ENCODE data around the gene NUP188. TPM values are rescaled to one million over a fixed set of nuclear protein-coding genes. Genes with fewer than 3 reads are reported as not detected.

The NUP188 gene
- total and polyA plus RNA-seq, 2 of the 4 experiments (the other 2 are of a cell fraction): 53.0 to 59.1 TPM

DNA sequence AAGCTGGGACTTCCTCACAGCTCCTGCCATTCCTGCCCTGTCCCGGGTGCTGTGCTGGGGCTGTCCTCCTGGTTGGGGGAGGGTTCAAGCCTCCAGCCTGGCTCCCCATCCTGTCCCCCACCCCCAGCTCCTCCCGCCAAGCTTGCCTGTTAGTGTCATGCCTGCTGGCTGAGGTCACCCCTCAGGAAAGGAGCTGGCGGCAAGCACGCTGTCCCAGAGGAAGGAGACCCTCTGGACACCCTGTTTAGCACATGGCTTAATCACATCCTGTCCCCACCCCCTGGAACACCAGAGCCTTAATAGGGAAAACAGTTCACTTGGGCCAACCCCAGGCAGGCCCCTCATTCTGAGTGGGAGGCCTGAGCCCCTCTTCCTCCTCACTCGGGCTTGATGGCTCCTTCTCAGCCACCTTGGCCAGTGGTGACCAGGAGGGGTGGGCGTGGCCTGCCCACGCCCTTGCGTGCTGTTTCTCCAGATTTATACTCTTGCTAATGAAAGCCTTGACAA is 35.9 kb upstream of the NUP188 start:
- Histone ChIP-seq H4K91ac (ENCODE audit: insufficient read depth, low read depth, low read length) (peak overlapping the region; percentile 99), H2BK20ac (ENCODE audit: low read depth, low read length) (peak overlapping the region; percentile 98), H3K4me3 (ENCODE audit: insufficient read depth, low read depth, low read length) (no peak overlapping the region), H3K27me3 (ENCODE audit: control insufficient read depth, insufficient read depth, low read length) (no peaks in the 10 kb centered on the region), H3K79me1 (ENCODE audit: low read depth in 1 of 2, low read length in 2 of 2) (peaks cover 35 to 96% of the 10 kb centered on the region in 2 experiments; a peak in 3 of 4 replicates), H3K36me3 (ENCODE audit: control insufficient read depth, insufficient read depth, low read length) (peaks cover 44% of the 10 kb centered on the region), H3K56ac (ENCODE audit: extremely low read depth, insufficient read depth, low read length) (peak overlapping the region; percentile 96), H4K5ac (ENCODE audit: low read depth, low read length) (peak overlapping the region; percentile 89), H4K20me1 (ENCODE audit: insufficient read depth, low read length) (no peaks in the 10 kb centered on the region; the same call in none of the 2 replicates), H3K18ac (ENCODE audit: low read depth, low read length) (peak overlapping the region; percentile 89), H3K14ac (replicated peaks; ENCODE audit: low read depth, low read length) (peak overlapping the region; percentile 96), H4K8ac (ENCODE audit: low read depth in 2 of 2, low read length in 2 of 2) (peak overlapping the region; percentile 90 to 94), H3K9ac (ENCODE audit: low read depth, low read length) (peak overlapping the region; percentile 36), H2AK9ac (replicated peaks; ENCODE audit: low read depth, low read length, poor library complexity) (peak overlapping the region; percentile 99), H3K23ac (ENCODE audit: low read depth, low read length) (peak overlapping the region; percentile 97), H3K4ac (ENCODE audit: low read depth, low read length) (peak overlapping the region; percentile 99), H3K9me1 (ENCODE audit: insufficient read depth, low read length) (peaks cover 34% of the 10 kb centered on the region), H2BK15ac (ENCODE audit: low read depth, low read length) (peak overlapping the region; percentile 90), H2AFZ (replicated peaks; ENCODE audit: low read length, poor library complexity) (peak overlapping the region; percentile 81), H3K4me2 (ENCODE audit: low read depth, low read length) (peak overlapping the region; percentile 16; the same call in 1 of the 2 replicates), H2BK120ac (ENCODE audit: low read depth, low read length) (peak overlapping the region; percentile 99), H2AK5ac (ENCODE audit: low read depth, low read length) (peak overlapping the region; percentile 100), H3K9me3 (ENCODE audit: control insufficient read depth, insufficient read depth, low read length) (no peaks in the 10 kb centered on the region), H3K4me1 (ENCODE audit: control insufficient read depth, insufficient read depth, low read length) (peaks cover 29% of the 10 kb centered on the region), H2BK5ac (ENCODE audit: low read depth, low read length, poor library complexity, severe bottlenecking) (peak overlapping the region; percentile 99), H3K27ac (ENCODE audit: insufficient read depth, low read length) (peak overlapping the region; percentile 88)
- no CpG with 5 or more reads among the region's 8 CpGs for WGBS, 2 experiments (ENCODE audit: extremely low coverage in 2 of 2, insufficient read length in 1 of 2)
- ATAC-seq (ENCODE audit: low read depth): peak; percentile 79
- intact Hi-C loops (cut with micrococcal nuclease): no loop called here
- BruUV-seq (replicated peaks): no TSS peak
- CTCF ChIA-PET: no interaction called here
- dilution Hi-C loops (cut with HindIII; ENCODE audit: low sequenced_read_pairs, unreplicated experiment): no loop called here
- in situ Hi-C loops (cut with MboI; ENCODE audit: low sequenced_read_pairs): no loop called here
- peak; percentile 77 for DNase-seq
- TF ChIP-seq, protein P1, sequence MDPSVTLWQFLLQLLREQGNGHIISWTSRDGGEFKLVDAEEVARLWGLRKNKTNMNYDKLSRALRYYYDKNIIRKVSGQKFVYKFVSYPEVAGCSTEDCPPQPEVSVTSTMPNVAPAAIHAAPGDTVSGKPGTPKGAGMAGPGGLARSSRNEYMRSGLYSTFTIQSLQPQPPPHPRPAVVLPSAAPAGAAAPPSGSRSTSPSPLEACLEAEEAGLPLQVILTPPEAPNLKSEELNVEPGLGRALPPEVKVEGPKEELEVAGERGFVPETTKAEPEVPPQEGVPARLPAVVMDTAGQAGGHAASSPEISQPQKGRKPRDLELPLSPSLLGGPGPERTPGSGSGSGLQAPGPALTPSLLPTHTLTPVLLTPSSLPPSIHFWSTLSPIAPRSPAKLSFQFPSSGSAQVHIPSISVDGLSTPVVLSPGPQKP (IDR thresholded peaks at IDR 0.05; ENCODE audit: borderline replicate concordance, low read depth, low read length): no peak
- TF ChIP-seq MAZ (IDR thresholded peaks at IDR 0.05; ENCODE audit: borderline replicate concordance, low read depth, low read length): peak; percentile 56; the same call in 1 of the 2 replicates
- peak; percentile 80; the same call in 1 of the 2 replicates for TF ChIP-seq MXI1 (IDR thresholded peaks at IDR 0.05; ENCODE audit: borderline replicate concordance, low read depth, low read length)
- no peak for TF ChIP-seq NFE2L2 (IDR thresholded peaks at IDR 0.05; ENCODE audit: low read depth, low read length)
- TF ChIP-seq RFX5 (IDR thresholded peaks at IDR 0.05; ENCODE audit: low read depth, low read length): no peak
- no peak for TF ChIP-seq RAD21 (IDR thresholded peaks at IDR 0.05; ENCODE audit: low read length)
- no peak for TF ChIP-seq CEBPB (IDR thresholded peaks at IDR 0.05; ENCODE audit: low read depth, low read length)
- POLR2A ChIA-PET (ENCODE audit: unreplicated experiment): no interaction called here
